ENCODE results near the gene PRKAA1.

- TF ChIP-seq CTCF (IDR thresholded peaks at IDR 0.05; ENCODE audit: low read length) (no peak), EZH2phosphoT487 (IDR thresholded peaks at IDR 0.05; ENCODE audit: low read length) (no peak), EZH2 (optimal IDR thresholded peaks at IDR 0.05; ENCODE audit: low read depth, low read length) (no peak)
Observed at GRCh38 chr5:40717281-40717680, 80.9 kb downstream of the PRKAA1 start.

Measured in MM.1S (cell line).